ENCODE results near the gene RPS29.
"Not testable (repeated sequence)": the region's sequence is repeated elsewhere in the genome, so short reads cannot be mapped to it uniquely, and the experiment has no call there.

The RPS29 gene

GRCh38 chr14:49598189-49598484, 12.0 kb upstream of the RPS29 start:
- DNase-seq = no peak

GRCh38 chr14:49594347-49595091, 8.3 kb upstream of the RPS29 start:
- no peak for DNase-seq

- DNase-seq = no peak
These were observed 6.8 kb upstream of the RPS29 start for GRCh38 chr14:49593016-49593415.

GRCh38 chr14:49589387-49589786, 3.2 kb upstream of the RPS29 start:
- DNase-seq = no peak

GRCh38 chr14:49586673-49587460, 687 bp upstream of the RPS29 start:
- DNase-seq = peak; percentile 95

- DNase-seq = not testable (repeated sequence)
These were observed 1.1 kb downstream of the RPS29 start for GRCh38 chr14:49584981-49585640.

- DNase-seq = no peak
These were observed 2.1 kb downstream of the RPS29 start for GRCh38 chr14:49584058-49584457.

GRCh38 chr14:49583629-49584028, 2.6 kb downstream of the RPS29 start:
- no peak for DNase-seq

- no peak for DNase-seq
These were observed 3.8 kb downstream of the RPS29 start for GRCh38 chr14:49582113-49582977.

GRCh38 chr14:49581209-49582112, 4.7 kb downstream of the RPS29 start:
- no peak for DNase-seq

GRCh38 chr14:49579841-49580240, 6.3 kb downstream of the RPS29 start:
- DNase-seq = no peak

- DNase-seq = no peak
These were observed 8.0 kb downstream of the RPS29 start for GRCh38 chr14:49578141-49578540.

GRCh38 chr14:49574038-49574437, 12.1 kb downstream of the RPS29 start:
- no peak for DNase-seq

- no peak for DNase-seq
These were observed 16.9 kb downstream of the RPS29 start for GRCh38 chr14:49569281-49569680.

GRCh38 chr14:49566714-49567113, 19.5 kb downstream of the RPS29 start:
- no peak for DNase-seq

- no peak for DNase-seq
These were observed 26.0 kb downstream of the RPS29 start for GRCh38 chr14:49559979-49560768.

GRCh38 chr14:49553892-49554291, 32.3 kb downstream of the RPS29 start:
- no peak for DNase-seq

- no peak for DNase-seq
These were observed 33.1 kb downstream of the RPS29 start for GRCh38 chr14:49553106-49553505.

- DNase-seq = no peak
These were observed 34.6 kb downstream of the RPS29 start for GRCh38 chr14:49551569-49551968.

- peak; percentile 27 for DNase-seq
These were observed 35.6 kb downstream of the RPS29 start for GRCh38 chr14:49550286-49551184.
